HEK293 (cell line): Measurements from ENCODE around the gene SSR1.
A peak's percentile ranks its signal among the peaks of the same experiment; 100 is the strongest.

ENCODE experiments used
- CTCF ChIA-PET: fragments of 350-600 bp; formaldehyde crosslinking; extraction: SDS; loops from one replicate; lab custom pipeline; 2021; ENCODE audit warnings: antibody characterized with exemption; lab: Yijun Ruan, JAX
- POLR2A ChIA-PET: fragments of 300-600 bp; formaldehyde crosslinking; extraction: SDS; loops from one replicate; lab custom pipeline; 2020; ENCODE audit warnings: antibody characterized with exemption, inconsistent platforms; lab: Yijun Ruan, JAX
- H3K27ac ChIP-seq: fragments of 200-500 bp; sonication (Bioruptor generic); 2 replicates; pipeline ENCODE4 v1.5.1; 2014; ENCODE audit warnings: low read depth, low read length, control low read depth, inconsistent platforms; ENCODE audit errors: extremely low read depth
- H3K36me3 ChIP-seq, 2 experiments: fragments of 200-500 bp in 1 of 2; sonication (Bioruptor generic) in 1 of 2; 1 replicate in 1 of 2; 2 replicates in 1 of 2; pipeline ENCODE4 v1.5.1; 2014 to 2017; ENCODE audit warnings: inconsistent platforms in 2 of 2, low read length in 2 of 2; ENCODE audit not compliant: control insufficient read depth in 2 of 2, insufficient read depth in 1 of 2
- H3K4me1 ChIP-seq: fragments of 200-500 bp; sonication (Bioruptor generic); 2 replicates; pipeline ENCODE4 v1.5.1; 2014; ENCODE audit warnings: mild to moderate bottlenecking, low read length, inconsistent platforms; ENCODE audit not compliant: control insufficient read depth, insufficient read depth
- H3K4me3 ChIP-seq: 2 replicates; pipeline ENCODE4 v1.5.1; 2011; ENCODE audit warnings: low read depth, mild to moderate bottlenecking, control low read depth, low read length, moderate library complexity
- H3K9me3 ChIP-seq: fragments of 200-500 bp; sonication (Bioruptor generic); 2 replicates; pipeline ENCODE4 v1.5.1; 2014; ENCODE audit warnings: low read depth, low read length, inconsistent platforms; ENCODE audit not compliant: control insufficient read depth, insufficient read depth
- GLI2 ChIP-seq: fragments of 450-650 bp; formaldehyde crosslinking; IDR thresholded peaks from 2 replicates; pipeline ENCODE4; 2017; ENCODE audit warnings: missing biosample characterization, missing genetic modification characterization, low read depth, borderline replicate concordance
- GLIS1 ChIP-seq: fragments of 450-650 bp; formaldehyde crosslinking; IDR thresholded peaks from 2 replicates; pipeline ENCODE4 v1.5.1; 2016; ENCODE audit warnings: missing biosample characterization, missing genetic modification characterization
- HOXC10 ChIP-seq: sonication (generic); formaldehyde crosslinking; IDR thresholded peaks from 2 replicates; pipeline ENCODE4 v1.8.1; 2023; ENCODE audit warnings: mild to moderate bottlenecking, missing genetic modification reagents
- PRDM1 ChIP-seq: fragments of 450-650 bp; formaldehyde crosslinking; IDR thresholded peaks from 2 replicates; pipeline ENCODE4; 2016; ENCODE audit warnings: missing biosample characterization, missing genetic modification characterization
- ZBTB44 ChIP-seq: fragments of 450-650 bp; IDR thresholded peaks from 2 replicates; pipeline ENCODE4 v1.5.1; 2018; ENCODE audit warnings: missing biosample characterization, mild to moderate bottlenecking, missing genetic modification characterization
- ZEB2 ChIP-seq: fragments of 450-650 bp; formaldehyde crosslinking; IDR thresholded peaks from 2 replicates; pipeline ENCODE4 v1.5.1; 2016; ENCODE audit warnings: missing biosample characterization, missing genetic modification characterization
- ZFHX2 ChIP-seq: fragments of 450-650 bp; formaldehyde crosslinking; conservative IDR thresholded peaks from 2 replicates; pipeline ENCODE4 v1.5.1; 2016; ENCODE audit warnings: missing biosample characterization, missing genetic modification characterization
- ZNF114 ChIP-seq: fragments of 450-650 bp; formaldehyde crosslinking; IDR thresholded peaks from 2 replicates; pipeline ENCODE4 v1.5.0; 2017; ENCODE audit warnings: missing biosample characterization, missing genetic modification characterization
- ZNF138 ChIP-seq: fragments of 450-650 bp; formaldehyde crosslinking; IDR thresholded peaks from 2 replicates; pipeline ENCODE4 v1.5.1; 2016; ENCODE audit warnings: missing biosample characterization, missing genetic modification characterization, borderline replicate concordance
- ZNF140 ChIP-seq: fragments of 450-650 bp; formaldehyde crosslinking; IDR thresholded peaks from 2 replicates; pipeline ENCODE4 v1.5.1; 2016; ENCODE audit warnings: missing biosample characterization, missing genetic modification characterization
- ZNF169 ChIP-seq: fragments of 450-650 bp; formaldehyde crosslinking; IDR thresholded peaks from 2 replicates; pipeline ENCODE4 v1.5.1; 2016; ENCODE audit warnings: missing biosample characterization, missing genetic modification characterization
- ZNF174 ChIP-seq: fragments of 450-650 bp; formaldehyde crosslinking; IDR thresholded peaks from 2 replicates; pipeline ENCODE4 v1.5.0; 2017; ENCODE audit warnings: missing biosample characterization, mild to moderate bottlenecking, missing genetic modification characterization
- ZNF18 ChIP-seq: fragments of 450-650 bp; formaldehyde crosslinking; IDR thresholded peaks from 2 replicates; pipeline ENCODE4 v1.5.1; 2016; ENCODE audit warnings: missing biosample characterization, missing genetic modification characterization
- ZNF19 ChIP-seq: fragments of 450-650 bp; formaldehyde crosslinking; IDR thresholded peaks from 2 replicates; pipeline ENCODE4; 2016; ENCODE audit warnings: missing biosample characterization, missing genetic modification characterization, low read depth
- ZNF2 ChIP-seq: fragments of 450-650 bp; formaldehyde crosslinking; IDR thresholded peaks from 2 replicates; pipeline ENCODE4 v1.5.1; 2016; ENCODE audit warnings: missing biosample characterization, missing genetic modification characterization
- ZNF266 ChIP-seq: fragments of 450-650 bp; formaldehyde crosslinking; IDR thresholded peaks from 2 replicates; pipeline ENCODE4 v1.5.1; 2016; ENCODE audit warnings: missing biosample characterization, missing genetic modification characterization, low read depth
- ZNF335 ChIP-seq: fragments of 450-650 bp; formaldehyde crosslinking; conservative IDR thresholded peaks from 2 replicates; pipeline ENCODE4 v1.5.1; 2016; ENCODE audit warnings: missing biosample characterization, missing genetic modification characterization
- ZNF354C ChIP-seq: fragments of 450-650 bp; formaldehyde crosslinking; IDR thresholded peaks from 2 replicates; pipeline ENCODE4 v1.5.1; 2016; ENCODE audit warnings: missing biosample characterization, missing genetic modification characterization, low read depth, borderline replicate concordance
- ZNF433 ChIP-seq: fragments of 450-650 bp; formaldehyde crosslinking; IDR thresholded peaks from 2 replicates; pipeline ENCODE4 v1.5.1; 2016; ENCODE audit warnings: missing biosample characterization, missing genetic modification characterization, low read depth
- ZNF518A ChIP-seq: fragments of 450-650 bp; formaldehyde crosslinking; conservative IDR thresholded peaks from 2 replicates; pipeline ENCODE4 v1.5.1; 2016; ENCODE audit warnings: low read depth, missing biosample characterization, missing genetic modification characterization
- ZNF529 ChIP-seq: fragments of 450-650 bp; formaldehyde crosslinking; IDR thresholded peaks from 2 replicates; pipeline ENCODE4 v1.5.1; 2017; ENCODE audit warnings: missing genetic modification characterization, missing biosample characterization; ENCODE audit not compliant: insufficient replicate concordance
- ZNF623 ChIP-seq: fragments of 450-650 bp; formaldehyde crosslinking; IDR thresholded peaks from 2 replicates; pipeline ENCODE4 v1.5.1; 2016; ENCODE audit warnings: missing biosample characterization, missing genetic modification characterization
- ZNF624 ChIP-seq: fragments of 450-650 bp; formaldehyde crosslinking; IDR thresholded peaks from 2 replicates; pipeline ENCODE4 v1.5.1; 2017; ENCODE audit warnings: missing biosample characterization, missing genetic modification characterization
- ZNF658 ChIP-seq: fragments of 450-650 bp; formaldehyde crosslinking; IDR thresholded peaks from 2 replicates; pipeline ENCODE4; 2016; ENCODE audit warnings: missing biosample characterization, missing genetic modification characterization
- ZNF664 ChIP-seq: fragments of 450-650 bp; formaldehyde crosslinking; IDR thresholded peaks from 2 replicates; pipeline ENCODE4 v1.5.1; 2016; ENCODE audit warnings: missing biosample characterization, missing genetic modification characterization
- ZSCAN16 ChIP-seq: fragments of 450-650 bp; formaldehyde crosslinking; IDR thresholded peaks from 2 replicates; pipeline ENCODE4 v1.5.1; 2016; ENCODE audit warnings: missing biosample characterization, missing genetic modification characterization
- TF ChIP-seq, protein P1 (sequence below): fragments of 450-650 bp; formaldehyde crosslinking; IDR thresholded peaks from 2 replicates; pipeline ENCODE4 v1.5.1; 2016; ENCODE audit warnings: missing biosample characterization, missing genetic modification characterization
- TF ChIP-seq, protein P2 (sequence below): fragments of 450-650 bp; formaldehyde crosslinking; optimal IDR thresholded peaks from 2 replicates; pipeline ENCODE3; 2016; ENCODE audit warnings: missing biosample characterization, mild to moderate bottlenecking, missing genetic modification characterization

Gene SSR1

GRCh38 chr6:7313505-7314165, 636 bp upstream of the SSR1 start:
- no peaks in the 10 kb centered on the region for H3K9me3 ChIP-seq
- peak overlapping the region; percentile 78 for H3K4me3 ChIP-seq
- no peak overlapping the region; the same call in 1 of the 2 replicates for H3K27ac ChIP-seq
- ChIA-PET POLR2A (interaction anchor here (0.8 to 4.5 kb wide), 4 partner anchors 28 to 276 kb away, joined by 3 to 21 read pairs (median 6); partner anchors contain the start of genes CAGE1, DSP, RIOK1 and SNRNP48), CTCF (interaction anchor here (1.7 kb wide), 1 partner anchor 25 kb away, joined by 8 read pairs; no protein-coding TSS in a partner anchor)
- H3K36me3 ChIP-seq, result peaks cover 19 to 20% of the 10 kb centered on the region in 2 experiments
- H3K4me1 ChIP-seq, result peaks cover 5% of the 10 kb centered on the region; the same call in 1 of the 2 replicates
- TF ChIP-seq ZNF2 (tag by site-specific recombination) (no peak), ZNF658 (tag by site-specific recombination) (no peak), HOXC10 (CRISPR knock-in tag) (no peak), ZNF169 (tag by site-specific recombination) (no peak), GLI2 (tag by site-specific recombination) (0 out of 2 replicates have a peak, but pooled peaks have one; percentile 7), ZNF140 (no peak), ZNF266 (tag by site-specific recombination) (no peak), ZNF623 (tag by site-specific recombination) (no peak), ZNF664 (tag by site-specific recombination) (peak; percentile 19; the same call in 1 of the 2 replicates), ZNF114 (tag by site-specific recombination) (no peak), ZEB2 (tag by site-specific recombination) (no peak; the same call in 1 of the 2 replicates), GLIS1 (tag by site-specific recombination) (peak; percentile 1; the same call in 1 of the 2 replicates), ZNF354C (no peak), ZSCAN16 (no peak), ZNF174 (tag by site-specific recombination) (no peak), ZFHX2 (tag by site-specific recombination) (no peak), ZBTB44 (no peak; the same call in 1 of the 2 replicates), ZNF518A (peak; percentile 23; the same call in 1 of the 2 replicates), ZNF624 (no peak), ZNF19 (tag by site-specific recombination) (no peak), ZNF335 (tag by site-specific recombination) (peak; percentile 76; the same call in 1 of the 2 replicates), ZNF529 (no peak), ZNF433 (tag by site-specific recombination) (no peak), PRDM1 (tag by site-specific recombination) (no peak), ZNF138 (tag by site-specific recombination) (no peak), ZNF18 (tag by site-specific recombination) (no peak)
- TF ChIP-seq, protein P1, sequence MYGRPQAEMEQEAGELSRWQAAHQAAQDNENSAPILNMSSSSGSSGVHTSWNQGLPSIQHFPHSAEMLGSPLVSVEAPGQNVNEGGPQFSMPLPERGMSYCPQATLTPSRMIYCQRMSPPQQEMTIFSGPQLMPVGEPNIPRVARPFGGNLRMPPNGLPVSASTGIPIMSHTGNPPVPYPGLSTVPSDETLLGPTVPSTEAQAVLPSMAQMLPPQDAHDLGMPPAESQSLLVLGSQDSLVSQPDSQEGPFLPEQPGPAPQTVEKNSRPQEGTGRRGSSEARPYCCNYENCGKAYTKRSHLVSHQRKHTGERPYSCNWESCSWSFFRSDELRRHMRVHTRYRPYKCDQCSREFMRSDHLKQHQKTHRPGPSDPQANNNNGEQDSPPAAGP (tag by site-specific recombination), result no peak; the same call in 1 of the 2 replicates
- TF ChIP-seq, protein P2, sequence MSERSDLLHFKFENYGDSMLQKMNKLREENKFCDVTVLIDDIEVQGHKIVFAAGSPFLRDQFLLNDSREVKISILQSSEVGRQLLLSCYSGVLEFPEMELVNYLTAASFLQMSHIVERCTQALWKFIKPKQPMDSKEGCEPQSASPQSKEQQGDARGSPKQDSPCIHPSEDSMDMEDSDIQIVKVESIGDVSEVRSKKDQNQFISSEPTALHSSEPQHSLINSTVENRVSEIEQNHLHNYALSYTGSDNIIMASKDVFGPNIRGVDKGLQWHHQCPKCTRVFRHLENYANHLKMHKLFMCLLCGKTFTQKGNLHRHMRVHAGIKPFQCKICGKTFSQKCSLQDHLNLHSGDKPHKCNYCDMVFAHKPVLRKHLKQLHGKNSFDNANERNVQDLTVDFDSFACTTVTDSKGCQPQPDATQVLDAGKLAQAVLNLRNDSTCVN (tag by site-specific recombination), result no peak
